GM10248 (cell line): ENCODE data around the gene LYZL4.

Source experiments
- CTCF ChIA-PET: fragments of 300-600 bp; sonication (Branson Sonifier 250); formaldehyde crosslinking; extraction: SDS; loops from one replicate; lab custom pipeline; 2021; ENCODE audit warnings: antibody characterized with exemption; lab: Yijun Ruan, JAX
- POLR2A ChIA-PET: fragments of 350-650 bp; sonication (Branson Sonifier 250); formaldehyde crosslinking; extraction: SDS; loops from one replicate; lab custom pipeline; 2020; ENCODE audit warnings: antibody characterized with exemption; lab: Yijun Ruan, JAX
- DNase-seq: peaks from one replicate; pipeline ENCODE4 v3.0.0; 2012; ENCODE audit errors: extremely low spot score
- CTCF ChIP-seq: IDR thresholded peaks from 2 replicates; pipeline ENCODE4 v1.5.1; 2012; ENCODE audit warnings: mild to moderate bottlenecking, low read depth; ENCODE audit errors: extremely low read depth, missing control alignments, control extremely low read depth

The LYZL4 gene

GRCh38 chr3:42377681-42378080, 32.7 kb downstream of the LYZL4 start:
- DNase-seq: no peak
- CTCF ChIA-PET: no interaction called here
- TF ChIP-seq CTCF: no peak
- POLR2A ChIA-PET: no interaction called here

- DNase-seq: no peak
- ChIA-PET CTCF (no interaction called here), POLR2A (no interaction called here)
- no peak for TF ChIP-seq CTCF
Measured at GRCh38 chr3:42376344-42376798, 34.0 kb downstream of the LYZL4 start.

DNA sequence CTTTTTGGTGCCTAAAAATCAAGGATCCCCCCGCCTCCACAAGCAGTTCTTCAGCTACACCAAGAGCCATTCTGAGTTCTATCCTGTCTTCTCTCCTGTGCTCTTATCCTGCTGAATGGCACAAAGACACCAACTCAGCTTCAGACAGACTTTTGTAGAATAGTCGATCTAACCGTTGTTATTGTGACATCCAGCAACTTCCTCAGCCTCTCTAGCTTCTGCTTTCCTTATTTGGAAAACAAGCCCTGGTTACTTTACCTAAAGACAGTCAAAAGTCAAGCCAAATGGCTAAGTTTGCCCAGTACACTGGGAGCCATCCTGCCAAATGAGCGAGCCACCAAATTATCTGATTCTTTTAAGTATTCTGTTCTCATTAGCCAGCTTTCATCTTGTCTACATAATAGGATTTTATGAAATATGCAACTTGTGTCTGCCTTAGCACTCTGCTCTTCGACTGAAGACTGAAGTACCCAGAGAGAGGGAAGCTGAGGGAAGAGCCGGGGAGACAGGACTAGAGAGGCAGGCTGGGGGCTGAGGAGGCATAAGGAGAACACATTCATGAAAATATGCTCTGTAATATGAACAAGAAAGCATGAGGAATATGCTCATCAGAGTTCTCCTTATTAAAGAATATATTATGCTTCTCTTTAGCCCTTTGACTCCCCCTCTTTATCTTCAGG, 35.1 kb downstream of the LYZL4 start:
- POLR2A ChIA-PET: no interaction called here
- CTCF ChIA-PET: no interaction called here
- no peak for DNase-seq
- no peak for TF ChIP-seq CTCF

GRCh38 chr3:42371776-42372175, 38.6 kb downstream of the LYZL4 start:
- DNase-seq: no peak
- ChIA-PET POLR2A (no interaction called here), CTCF (no interaction called here)
- no peak for TF ChIP-seq CTCF

- POLR2A ChIA-PET: no interaction called here
- no peak for TF ChIP-seq CTCF
- no peak for DNase-seq
- CTCF ChIA-PET: interaction anchor here (1.8 to 1.9 kb wide), 2 partner anchors 10 to 122 kb away, joined by 4 to 7 read pairs; no protein-coding TSS in a partner anchor
Measured at GRCh38 chr3:42369832-42370231, 40.6 kb downstream of the LYZL4 start.

DNA sequence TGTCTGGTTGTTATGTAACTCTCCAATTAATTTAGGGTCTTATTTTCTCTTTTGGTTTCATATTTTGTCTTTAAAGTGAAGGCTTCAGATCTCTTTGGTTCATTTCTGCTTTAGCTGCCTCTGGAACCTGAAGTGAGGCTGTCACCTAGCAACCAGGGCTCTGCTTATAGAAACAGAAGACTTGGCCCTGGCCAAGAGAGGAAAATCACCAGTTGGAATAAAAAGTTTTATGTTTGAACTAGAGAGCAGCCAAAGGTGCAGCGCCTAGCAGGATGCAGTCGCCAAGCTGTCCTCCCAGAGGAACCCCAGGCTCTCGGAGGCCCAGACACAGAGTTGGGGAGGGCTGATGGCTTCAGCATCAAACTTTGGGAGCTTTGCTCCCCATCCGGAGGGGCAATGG, 41.1 kb downstream of the LYZL4 start:
- DNase-seq: peak; percentile 34
- ChIA-PET CTCF (interaction anchor here (1.8 to 1.9 kb wide), 2 partner anchors 9 to 121 kb away, joined by 4 to 7 read pairs; no protein-coding TSS in a partner anchor), POLR2A (no interaction called here)
- no peak for TF ChIP-seq CTCF
